Lower leg skin (tissue), 3 donors: ENCODE results near the gene KAT6B.

ENCODE experiments used
- CTCF ChIP-seq, 3 donors: fragments of 450-650 bp; IDR thresholded peaks; one replicate each; pipeline ENCODE4 v1.5.1; 2016; ENCODE audit warnings: antibody characterized with exemption in 3 of 3, mild to moderate bottlenecking in 3 of 3, moderate library complexity in 2 of 3
- POLR2A ChIP-seq, 2 donors: fragments of 450-650 bp; IDR thresholded peaks; one replicate each; pipeline ENCODE4 v1.6.1; 2016 to 2017; ENCODE audit warnings: antibody characterized with exemption in 2 of 2, mild to moderate bottlenecking in 1 of 2, moderate library complexity in 1 of 2

GRCh38 chr10:75016325-75016724 is 189.9 kb downstream of the KAT6B start:
- no peak for TF ChIP-seq CTCF (IDR thresholded peaks at IDR 0.05)
- TF ChIP-seq POLR2A (IDR thresholded peaks at IDR 0.05), result no peak
